ENCODE measurements around the gene LTBP1.

LTBP1 gene

GRCh38 chr2:33073018-33073417 lies 126.3 kb downstream of the LTBP1 start:
- DNase-seq (ENCODE audit: low read depth, low spot score) = no peak

- no peak for DNase-seq (ENCODE audit: low read depth, low spot score)
These were observed 127.4 kb downstream of the LTBP1 start for GRCh38 chr2:33074197-33074596.

- no peak for DNase-seq (ENCODE audit: low read depth, low spot score)
These were observed 130.6 kb downstream of the LTBP1 start for GRCh38 chr2:33077311-33077710.

- DNase-seq (ENCODE audit: low read depth, low spot score) = no peak
These were observed 131.1 kb downstream of the LTBP1 start for GRCh38 chr2:33077844-33078243.

GRCh38 chr2:33081691-33082090 lies 134.9 kb downstream of the LTBP1 start:
- no peak for DNase-seq (ENCODE audit: low read depth, low spot score)

GRCh38 chr2:33083699-33084387 lies 137.1 kb downstream of the LTBP1 start:
- DNase-seq (ENCODE audit: low read depth, low spot score) = no peak

GRCh38 chr2:33084433-33084832 lies 137.7 kb downstream of the LTBP1 start:
- DNase-seq (ENCODE audit: low read depth, low spot score) = no peak

GRCh38 chr2:33085646-33086045 lies 138.9 kb downstream of the LTBP1 start:
- DNase-seq (ENCODE audit: low read depth, low spot score) = no peak

- DNase-seq (ENCODE audit: low read depth, low spot score) = no peak
These were observed 139.8 kb downstream of the LTBP1 start for GRCh38 chr2:33086400-33087015.

- DNase-seq (ENCODE audit: low read depth, low spot score) = no peak
These were observed 143.9 kb downstream of the LTBP1 start for GRCh38 chr2:33090553-33091134.

GRCh38 chr2:33091541-33092123 lies 144.9 kb downstream of the LTBP1 start:
- DNase-seq (ENCODE audit: low read depth, low spot score) = no peak

- DNase-seq (ENCODE audit: low read depth, low spot score) = no peak
These were observed 146.7 kb downstream of the LTBP1 start for GRCh38 chr2:33093283-33093993.

GRCh38 chr2:33094303-33094702 lies 147.6 kb downstream of the LTBP1 start:
- no peak for DNase-seq (ENCODE audit: low read depth, low spot score)

- DNase-seq (ENCODE audit: low read depth, low spot score) = no peak
These were observed 153.2 kb downstream of the LTBP1 start for GRCh38 chr2:33099989-33100388.

- DNase-seq (ENCODE audit: low read depth, low spot score) = no peak
These were observed 154.2 kb downstream of the LTBP1 start for GRCh38 chr2:33100921-33101320.

GRCh38 chr2:33104052-33104623 lies 157.4 kb downstream of the LTBP1 start:
- DNase-seq (ENCODE audit: low read depth, low spot score) = no peak

GRCh38 chr2:33104726-33105125 lies 158.0 kb downstream of the LTBP1 start:
- no peak for DNase-seq (ENCODE audit: low read depth, low spot score)

- no peak for DNase-seq (ENCODE audit: low read depth, low spot score)
These were observed 159.4 kb downstream of the LTBP1 start for GRCh38 chr2:33106115-33106514.

GRCh38 chr2:33107690-33108482 lies 161.1 kb downstream of the LTBP1 start:
- no peak for DNase-seq (ENCODE audit: low read depth, low spot score)

GRCh38 chr2:33108483-33109443 lies 162.0 kb downstream of the LTBP1 start:
- no peak for DNase-seq (ENCODE audit: low read depth, low spot score)
